ENCODE data around the gene OR52D1. TPM values are rescaled to one million over a fixed set of nuclear protein-coding genes. Genes with fewer than 3 reads are reported as not detected.

Gene OR52D1
- total and polyA plus RNA-seq, 2 of the 13 experiments (the other 11 are each of a cell fraction or from before 2014, with no cell fraction given), result not detected

DNA sequence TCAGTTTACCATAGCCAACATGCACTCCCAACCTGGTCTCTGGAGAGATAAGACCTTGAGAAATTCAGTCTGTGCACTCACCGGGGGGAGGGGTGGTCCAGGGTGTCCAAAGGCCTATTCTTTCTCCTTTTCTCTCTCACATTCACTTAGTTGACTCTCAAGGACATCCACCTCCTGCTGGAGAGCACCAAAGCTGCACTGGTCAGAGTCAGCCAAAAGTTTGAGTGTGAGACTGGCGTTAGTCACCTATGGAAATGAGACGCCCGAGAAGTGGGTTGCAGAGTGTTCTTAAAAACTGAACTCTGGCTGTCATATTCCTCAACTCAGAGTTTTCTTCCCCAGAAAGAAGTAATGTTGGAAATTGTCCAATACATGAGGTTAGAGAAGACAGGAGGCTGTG is 33.1 kb downstream of the OR52D1 start:
- Histone ChIP-seq H3K4me1 (ENCODE audit: insufficient read depth, low read length) (no peaks in the 10 kb centered on the region), H3K27me3 (ENCODE audit: control insufficient read depth in 1 of 2, insufficient read depth in 2 of 2, low read length in 2 of 2) (peaks cover 0 to 12% of the 10 kb centered on the region in 2 experiments; a peak in 3 of 5 replicates), H3K9ac (ENCODE audit: insufficient read depth, low read depth, low read length) (no peak overlapping the region), H4K20me1 (ENCODE audit: insufficient read depth, low read length) (no peaks in the 10 kb centered on the region), H3K27ac (ENCODE audit: extremely low read length, insufficient read depth, low read length) (no peak overlapping the region), H3K9me3 (ENCODE audit: low read length) (no peaks in the 10 kb centered on the region), H3K36me3 (replicated peaks in 1 of 2; ENCODE audit: control insufficient read depth in 1 of 2, insufficient read depth in 2 of 2, low read length in 2 of 2) (no peaks in the 10 kb centered on the region), H3K4me3 (replicated peaks in 1 of 3; ENCODE audit: insufficient read depth in 1 of 3, low read depth in 2 of 3, low read length in 3 of 3) (no peak overlapping the region), H2AFZ (ENCODE audit: low read length) (no peak overlapping the region), H3K79me2 (ENCODE audit: insufficient read depth, low read length) (no peaks in the 10 kb centered on the region), H3K4me2 (ENCODE audit: low read depth, low read length) (no peak overlapping the region)
- BruUV-seq (replicated peaks), result no TSS peak
- WGBS (ENCODE audit: low lambda C conversion rate), result 55% methylated on average over 4 of the region's 4 CpGs
- no peak for DNase-seq (ENCODE audit: low spot score)
- in situ Hi-C loops (cut with HindIII; ENCODE audit: extremely low pct_ligation_motif_present, low pct_unique_long_range_greater_than_20kb) (no loop called here), intact Hi-C loops (cut with micrococcal nuclease; ENCODE audit: unreplicated experiment) (no loop called here)
- CTCF ChIA-PET (ENCODE audit: low intra/inter-chr PET ratio, low total read pairs), result no interaction called here
- POLR2A ChIA-PET, result no interaction called here
- no peak for FAIRE-seq
- no peak for ATAC-seq
- TF ChIP-seq RAD51 (IDR thresholded peaks at IDR 0.05; ENCODE audit: borderline replicate concordance) (no peak), TOPORS (CRISPR knock-in tag; IDR thresholded peaks at IDR 0.05) (no peak), KDM2A (CRISPR knock-in tag; IDR thresholded peaks at IDR 0.05; ENCODE audit: borderline replicate concordance, low read depth) (no peak), TBX3 (IDR thresholded peaks at IDR 0.05; ENCODE audit: borderline replicate concordance) (no peak), HOXA7 (CRISPR knock-in tag; IDR thresholded peaks at IDR 0.05) (no peak), PTBP1 (IDR thresholded peaks at IDR 0.05; ENCODE audit: low read depth, low read length, poor library complexity, severe bottlenecking) (no peak), ELF4 (CRISPR knock-in tag; IDR thresholded peaks at IDR 0.05; ENCODE audit: borderline replicate concordance) (no peak), FOXO1 (CRISPR knock-in tag; IDR thresholded peaks at IDR 0.05) (no peak), DPF2 (CRISPR knock-in tag; IDR thresholded peaks at IDR 0.05; ENCODE audit: borderline replicate concordance, low read depth) (no peak)
- TF ChIP-seq, protein P1, sequence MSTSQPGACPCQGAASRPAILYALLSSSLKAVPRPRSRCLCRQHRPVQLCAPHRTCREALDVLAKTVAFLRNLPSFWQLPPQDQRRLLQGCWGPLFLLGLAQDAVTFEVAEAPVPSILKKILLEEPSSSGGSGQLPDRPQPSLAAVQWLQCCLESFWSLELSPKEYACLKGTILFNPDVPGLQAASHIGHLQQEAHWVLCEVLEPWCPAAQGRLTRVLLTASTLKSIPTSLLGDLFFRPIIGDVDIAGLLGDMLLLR (CRISPR knock-in tag; IDR thresholded peaks at IDR 0.05), result no peak
- TF ChIP-seq, protein P2, sequence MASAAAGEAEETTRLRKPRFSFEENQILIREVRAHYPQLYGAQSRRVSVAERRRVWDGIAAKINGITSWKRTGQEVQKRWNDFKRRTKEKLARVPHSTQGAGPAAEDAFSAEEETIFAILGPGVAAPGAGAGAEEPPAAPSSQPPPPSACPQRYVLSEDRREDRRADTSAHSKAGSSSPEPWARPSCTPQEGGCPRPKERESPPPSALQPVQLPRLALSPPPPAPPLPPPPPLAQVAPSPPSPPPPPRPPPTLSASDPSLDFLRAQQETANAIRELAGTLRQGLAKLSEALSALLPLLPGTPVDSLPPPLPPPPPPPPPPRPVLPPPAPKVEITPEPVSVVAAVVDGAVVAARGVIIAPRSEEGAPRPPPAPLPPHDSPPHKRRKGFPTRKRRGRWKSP (CRISPR knock-in tag; IDR thresholded peaks at IDR 0.05), result no peak
- TF ChIP-seq, protein P3, sequence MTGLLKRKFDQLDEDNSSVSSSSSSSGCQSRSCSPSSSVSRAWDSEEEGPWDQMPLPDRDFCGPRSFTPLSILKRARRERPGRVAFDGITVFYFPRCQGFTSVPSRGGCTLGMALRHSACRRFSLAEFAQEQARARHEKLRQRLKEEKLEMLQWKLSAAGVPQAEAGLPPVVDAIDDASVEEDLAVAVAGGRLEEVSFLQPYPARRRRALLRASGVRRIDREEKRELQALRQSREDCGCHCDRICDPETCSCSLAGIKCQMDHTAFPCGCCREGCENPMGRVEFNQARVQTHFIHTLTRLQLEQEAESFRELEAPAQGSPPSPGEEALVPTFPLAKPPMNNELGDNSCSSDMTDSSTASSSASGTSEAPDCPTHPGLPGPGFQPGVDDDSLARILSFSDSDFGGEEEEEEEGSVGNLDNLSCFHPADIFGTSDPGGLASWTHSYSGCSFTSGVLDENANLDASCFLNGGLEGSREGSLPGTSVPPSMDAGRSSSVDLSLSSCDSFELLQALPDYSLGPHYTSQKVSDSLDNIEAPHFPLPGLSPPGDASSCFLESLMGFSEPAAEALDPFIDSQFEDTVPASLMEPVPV (CRISPR knock-in tag; IDR thresholded peaks at IDR 0.05), result no peak
- TF ChIP-seq, protein P4, sequence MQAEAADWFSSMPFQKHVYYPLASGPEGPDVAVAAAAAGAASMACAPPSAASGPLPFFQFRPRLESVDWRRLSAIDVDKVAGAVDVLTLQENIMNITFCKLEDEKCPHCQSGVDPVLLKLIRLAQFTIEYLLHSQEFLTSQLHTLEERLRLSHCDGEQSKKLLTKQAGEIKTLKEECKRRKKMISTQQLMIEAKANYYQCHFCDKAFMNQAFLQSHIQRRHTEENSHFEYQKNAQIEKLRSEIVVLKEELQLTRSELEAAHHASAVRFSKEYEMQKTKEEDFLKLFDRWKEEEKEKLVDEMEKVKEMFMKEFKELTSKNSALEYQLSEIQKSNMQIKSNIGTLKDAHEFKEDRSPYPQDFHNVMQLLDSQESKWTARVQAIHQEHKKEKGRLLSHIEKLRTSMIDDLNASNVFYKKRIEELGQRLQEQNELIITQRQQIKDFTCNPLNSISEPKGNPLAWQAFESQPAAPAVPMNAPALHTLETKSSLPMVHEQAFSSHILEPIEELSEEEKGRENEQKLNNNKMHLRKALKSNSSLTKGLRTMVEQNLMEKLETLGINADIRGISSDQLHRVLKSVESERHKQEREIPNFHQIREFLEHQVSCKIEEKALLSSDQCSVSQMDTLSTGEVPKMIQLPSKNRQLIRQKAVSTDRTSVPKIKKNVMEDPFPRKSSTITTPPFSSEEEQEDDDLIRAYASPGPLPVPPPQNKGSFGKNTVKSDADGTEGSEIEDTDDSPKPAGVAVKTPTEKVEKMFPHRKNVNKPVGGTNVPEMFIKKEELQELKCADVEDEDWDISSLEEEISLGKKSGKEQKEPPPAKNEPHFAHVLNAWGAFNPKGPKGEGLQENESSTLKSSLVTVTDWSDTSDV (CRISPR knock-in tag; IDR thresholded peaks at IDR 0.05), result no peak
- TF ChIP-seq, protein P5, sequence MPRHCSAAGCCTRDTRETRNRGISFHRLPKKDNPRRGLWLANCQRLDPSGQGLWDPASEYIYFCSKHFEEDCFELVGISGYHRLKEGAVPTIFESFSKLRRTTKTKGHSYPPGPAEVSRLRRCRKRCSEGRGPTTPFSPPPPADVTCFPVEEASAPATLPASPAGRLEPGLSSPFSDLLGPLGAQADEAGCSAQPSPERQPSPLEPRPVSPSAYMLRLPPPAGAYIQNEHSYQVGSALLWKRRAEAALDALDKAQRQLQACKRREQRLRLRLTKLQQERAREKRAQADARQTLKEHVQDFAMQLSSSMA (CRISPR knock-in tag; IDR thresholded peaks at IDR 0.05), result no peak

Data from HepG2 (cell line).